Measurements from ENCODE around the gene YTHDF1. TPM values are rescaled to one million over a fixed set of nuclear protein-coding genes. Genes with fewer than 3 reads are reported as not detected.

The YTHDF1 gene
- total and polyA plus RNA-seq, 8 donors = 17.8 to 41.1 (median 22.4) TPM

- Histone ChIP-seq H3K4me1 (peaks cover 5 to 25% (median 10%) of the 10 kb centered on the region in 4 donors), H3K27me3 (peaks cover 0 to 37% (median 17%) of the 10 kb centered on the region in 3 donors), H3K9me3 (no peaks in the 10 kb centered on the region), H3K36me3 (no peaks in the 10 kb centered on the region), H3K4me3 (no peak overlapping the region), H3K27ac (no peak overlapping the region)
- 85 to 92% (median 89%) methylated on average over 5 of the region's 5 CpGs for WGBS, 5 donors
- TF ChIP-seq CTCF (IDR thresholded peaks at IDR 0.05) = no peak
- TF ChIP-seq POLR2A (IDR thresholded peaks at IDR 0.05) = no peak
- TF ChIP-seq POLR2AphosphoS5 (IDR thresholded peaks at IDR 0.05) = no peak
- TF ChIP-seq EP300 (IDR thresholded peaks at IDR 0.05) = no peak
- intact Hi-C loops (cut with DNase I; ENCODE audit: low total_unique reads) = no loop called here
- no peak for DNase-seq
Observed at GRCh38 chr20:63227260-63227659, 11.3 kb upstream of the YTHDF1 start.

- H3K4me3 ChIP-seq = no peak overlapping the region
- peaks cover 5 to 17% (median 10%) of the 10 kb centered on the region in 4 donors for H3K4me1 ChIP-seq
- no peaks in the 10 kb centered on the region for H3K36me3 ChIP-seq
- H3K27ac ChIP-seq = no peak overlapping the region
- no peak for DNase-seq
- WGBS, 5 donors = 69 to 87% (median 76%) methylated on average over 16 to 19 of the region's 19 CpGs
- H3K27me3 ChIP-seq = peaks cover 0 to 29% (median 17%) of the 10 kb centered on the region in 3 donors
- intact Hi-C loops (cut with DNase I; ENCODE audit: low total_unique reads) = no loop called here
- H3K9me3 ChIP-seq = no peaks in the 10 kb centered on the region
- no peak for TF ChIP-seq CTCF (IDR thresholded peaks at IDR 0.05)
- TF ChIP-seq EP300 (IDR thresholded peaks at IDR 0.05) = no peak
- no peak for TF ChIP-seq POLR2A (IDR thresholded peaks at IDR 0.05)
- no peak for TF ChIP-seq POLR2AphosphoS5 (IDR thresholded peaks at IDR 0.05)
Observed at GRCh38 chr20:63226042-63226943, 10.4 kb upstream of the YTHDF1 start.

- H3K27me3 ChIP-seq = peaks cover 0 to 29% (median 12%) of the 10 kb centered on the region in 3 donors
- peaks cover 5 to 13% (median 9%) of the 10 kb centered on the region in 4 donors for H3K4me1 ChIP-seq
- H3K36me3 ChIP-seq = no peaks in the 10 kb centered on the region
- H3K27ac ChIP-seq = no peak overlapping the region
- intact Hi-C loops (cut with DNase I; ENCODE audit: low total_unique reads) = no loop called here
- H3K9me3 ChIP-seq = no peaks in the 10 kb centered on the region
- TF ChIP-seq EP300 (IDR thresholded peaks at IDR 0.05) (no peak), POLR2AphosphoS5 (IDR thresholded peaks at IDR 0.05) (no peak), CTCF (IDR thresholded peaks at IDR 0.05) (no peak), POLR2A (IDR thresholded peaks at IDR 0.05) (no peak)
- WGBS, 5 donors = 30 to 36% (median 35%) methylated on average over 7 of the region's 7 CpGs
- DNase-seq = no peak
- no peak overlapping the region for H3K4me3 ChIP-seq
Observed at GRCh38 chr20:63225082-63225454, 9.1 kb upstream of the YTHDF1 start.

GRCh38 chr20:63224412-63225081 is 8.6 kb upstream of the YTHDF1 start:
- Histone ChIP-seq H3K36me3 (no peaks in the 10 kb centered on the region), H3K4me1 (peaks cover 5 to 13% (median 9%) of the 10 kb centered on the region in 4 donors), H3K27me3 (peaks cover 0 to 30% (median 11%) of the 10 kb centered on the region in 3 donors), H3K27ac (no peak overlapping the region), H3K4me3 (no peak overlapping the region), H3K9me3 (no peaks in the 10 kb centered on the region)
- intact Hi-C loops (cut with DNase I; ENCODE audit: low total_unique reads) = no loop called here
- peak; percentile 66 to 74 for DNase-seq
- TF ChIP-seq POLR2AphosphoS5 (IDR thresholded peaks at IDR 0.05) (no peak), EP300 (IDR thresholded peaks at IDR 0.05) (no peak), POLR2A (IDR thresholded peaks at IDR 0.05) (no peak), CTCF (IDR thresholded peaks at IDR 0.05) (no peak)
- WGBS, 5 donors = 22 to 32% (median 25%) methylated on average over 13 to 16 of the region's 16 CpGs
